Measurements from ENCODE around the gene ZNF506.
"Not testable (repeated sequence)": the region's sequence is repeated elsewhere in the genome, so short reads cannot be mapped to it uniquely, and the experiment has no call there.

Gene ZNF506

GRCh38 chr19:19835560-19836038 lies 14.0 kb upstream of the ZNF506 start:
- Histone ChIP-seq H3K4me3 (ENCODE audit: low read depth in 1 of 5, low read length in 5 of 5) (peak overlapping the region in 3 of 5 donors; percentile 3 to 22 (median 16)), H3K9me3 (ENCODE audit: control insufficient read depth in 5 of 5, low read length in 5 of 5) (peaks cover 10 to 66% (median 56%) of the 10 kb centered on the region in 5 donors), H3K9ac (ENCODE audit: low read length in 5 of 5) (no peak overlapping the region), H3K27ac (ENCODE audit: low read depth, low read length) (no peak overlapping the region), H3K36me3 (ENCODE audit: control insufficient read depth in 5 of 5, insufficient read depth in 5 of 5, low read length in 5 of 5) (no peaks in the 10 kb centered on the region), H3K27me3 (ENCODE audit: control insufficient read depth in 5 of 5, insufficient read depth in 4 of 5, low read length in 5 of 5) (no peaks in the 10 kb centered on the region), H3K4me1 (ENCODE audit: control insufficient read depth in 5 of 5, insufficient read depth in 5 of 5, low read length in 5 of 5) (no peaks in the 10 kb centered on the region)

- Histone ChIP-seq H3K4me1 (ENCODE audit: control insufficient read depth in 5 of 5, insufficient read depth in 5 of 5, low read length in 5 of 5) (peaks cover 0 to 4% (median 4%) of the 10 kb centered on the region in 5 donors), H3K9me3 (ENCODE audit: control insufficient read depth in 5 of 5, low read length in 5 of 5) (peaks cover 13 to 42% (median 40%) of the 10 kb centered on the region in 5 donors), H3K9ac (ENCODE audit: low read length in 5 of 5) (no peak overlapping the region), H3K4me3 (ENCODE audit: low read depth in 1 of 5, low read length in 5 of 5) (no peak overlapping the region), H3K36me3 (ENCODE audit: control insufficient read depth in 5 of 5, insufficient read depth in 5 of 5, low read length in 5 of 5) (no peaks in the 10 kb centered on the region), H3K27ac (ENCODE audit: low read depth, low read length) (no peak overlapping the region), H3K27me3 (ENCODE audit: control insufficient read depth in 5 of 5, insufficient read depth in 4 of 5, low read length in 5 of 5) (no peaks in the 10 kb centered on the region)
Measured at GRCh38 chr19:19826875-19827274, 5.3 kb upstream of the ZNF506 start.

GRCh38 chr19:19823916-19824315 lies 2.4 kb upstream of the ZNF506 start:
- no peaks in the 10 kb centered on the region for H3K27me3 ChIP-seq (ENCODE audit: control insufficient read depth in 5 of 5, insufficient read depth in 4 of 5, low read length in 5 of 5)
- no peaks in the 10 kb centered on the region for H3K36me3 ChIP-seq (ENCODE audit: control insufficient read depth in 5 of 5, insufficient read depth in 5 of 5, low read length in 5 of 5)
- no peak overlapping the region for H3K4me3 ChIP-seq (ENCODE audit: low read depth in 1 of 5, low read length in 5 of 5)
- H3K9ac ChIP-seq (ENCODE audit: low read length in 5 of 5) = no peak overlapping the region
- H3K9me3 ChIP-seq (ENCODE audit: control insufficient read depth in 5 of 5, low read length in 5 of 5) = peaks cover 0 to 21% (median 13%) of the 10 kb centered on the region in 5 donors
- peaks cover 0 to 20% (median 8%) of the 10 kb centered on the region in 5 donors for H3K4me1 ChIP-seq (ENCODE audit: control insufficient read depth in 5 of 5, insufficient read depth in 5 of 5, low read length in 5 of 5)
- no peak overlapping the region for H3K27ac ChIP-seq (ENCODE audit: low read depth, low read length)

DNA sequence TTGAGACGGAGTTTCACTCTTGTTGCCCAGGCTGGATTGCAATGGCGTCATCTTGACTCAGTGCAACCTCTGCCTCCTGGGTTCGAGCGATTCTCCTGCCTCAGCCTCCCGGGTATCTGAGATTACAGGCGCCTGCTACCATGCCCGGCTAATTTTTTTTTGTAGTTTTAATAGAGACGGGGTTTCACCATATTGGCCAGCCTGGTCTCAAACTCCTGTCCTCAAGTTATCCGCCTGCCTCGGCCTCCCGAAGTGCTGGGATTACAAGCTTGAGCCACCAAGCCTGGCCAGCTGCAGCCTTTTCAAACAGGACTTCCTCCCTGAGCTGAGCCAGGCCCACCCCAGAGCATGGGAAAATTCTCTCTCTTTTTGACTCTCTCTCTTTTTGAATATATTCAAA lies 426 bp upstream of the ZNF506 start:
- H3K9ac ChIP-seq (ENCODE audit: low read length in 5 of 5) = peak overlapping the region in 3 of 5 donors; percentile 96 to 98 (median 97)
- peaks cover 0 to 17% (median 6%) of the 10 kb centered on the region in 5 donors for H3K9me3 ChIP-seq (ENCODE audit: control insufficient read depth in 5 of 5, low read length in 5 of 5)
- H3K27ac ChIP-seq (ENCODE audit: low read depth, low read length) = peak overlapping the region; percentile 98

GRCh38 chr19:19820774-19821320 lies 703 bp downstream of the ZNF506 start:
- peak overlapping the region; percentile 90 to 98 (median 96) for H3K9ac ChIP-seq (ENCODE audit: low read length in 5 of 5)
- peak overlapping the region; percentile 96 to 99 (median 98) for H3K4me3 ChIP-seq (ENCODE audit: low read depth in 1 of 5, low read length in 5 of 5)
- H3K27me3 ChIP-seq (ENCODE audit: control insufficient read depth in 5 of 5, insufficient read depth in 4 of 5, low read length in 5 of 5) = no peaks in the 10 kb centered on the region
- peak overlapping the region; percentile 98 for H3K27ac ChIP-seq (ENCODE audit: low read depth, low read length)
- H3K9me3 ChIP-seq (ENCODE audit: control insufficient read depth in 5 of 5, low read length in 5 of 5) = peaks cover 0 to 12% (median 6%) of the 10 kb centered on the region in 5 donors
- peaks cover 0 to 31% (median 23%) of the 10 kb centered on the region in 5 donors for H3K4me1 ChIP-seq (ENCODE audit: control insufficient read depth in 5 of 5, insufficient read depth in 5 of 5, low read length in 5 of 5)
- no peaks in the 10 kb centered on the region for H3K36me3 ChIP-seq (ENCODE audit: control insufficient read depth in 5 of 5, insufficient read depth in 5 of 5, low read length in 5 of 5)

More for the DNA sequence above, 426 bp upstream of the ZNF506 start:
- H3K4me1 ChIP-seq (ENCODE audit: control insufficient read depth in 5 of 5, insufficient read depth in 5 of 5, low read length in 5 of 5) = peaks cover 0 to 29% (median 20%) of the 10 kb centered on the region in 5 donors
- H3K27me3 ChIP-seq (ENCODE audit: control insufficient read depth in 5 of 5, insufficient read depth in 4 of 5, low read length in 5 of 5); H3K36me3 ChIP-seq (ENCODE audit: control insufficient read depth in 5 of 5, insufficient read depth in 5 of 5, low read length in 5 of 5): not testable (repeated sequence)
- peak overlapping the region; percentile 96 to 99 (median 98) for H3K4me3 ChIP-seq (ENCODE audit: low read depth in 1 of 5, low read length in 5 of 5)

DNA sequence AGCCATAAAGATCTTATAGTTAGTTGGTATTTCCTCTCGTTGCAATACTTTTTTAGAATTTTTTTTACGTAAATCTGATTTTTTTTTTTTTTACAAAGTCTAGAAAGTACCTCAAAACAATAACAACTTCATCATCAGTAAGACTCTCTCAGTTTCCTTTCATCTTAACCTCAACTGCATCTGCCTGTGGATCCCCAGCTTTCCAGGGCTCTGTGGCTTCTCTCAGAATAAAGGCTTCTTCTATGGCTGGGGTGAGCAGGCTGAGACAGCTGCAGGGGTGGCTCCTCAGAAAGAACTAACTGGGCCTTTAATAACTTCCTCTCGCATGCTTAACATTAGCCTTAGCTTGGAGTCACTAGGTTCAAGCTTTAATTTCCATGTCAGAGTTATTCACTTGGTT lies 4.2 kb downstream of the ZNF506 start:
- no peaks in the 10 kb centered on the region for H3K27me3 ChIP-seq (ENCODE audit: control insufficient read depth in 5 of 5, insufficient read depth in 4 of 5, low read length in 5 of 5)
- peaks cover 0 to 31% (median 23%) of the 10 kb centered on the region in 5 donors for H3K4me1 ChIP-seq (ENCODE audit: control insufficient read depth in 5 of 5, insufficient read depth in 5 of 5, low read length in 5 of 5)
- H3K36me3 ChIP-seq (ENCODE audit: control insufficient read depth in 5 of 5, insufficient read depth in 5 of 5, low read length in 5 of 5) = peaks cover 0 to 7% (median 0%) of the 10 kb centered on the region in 5 donors
- H3K27ac ChIP-seq (ENCODE audit: low read depth, low read length) = peak overlapping the region; percentile 80
- H3K9me3 ChIP-seq (ENCODE audit: control insufficient read depth in 5 of 5, low read length in 5 of 5) = no peaks in the 10 kb centered on the region
- no peak overlapping the region for H3K9ac ChIP-seq (ENCODE audit: low read length in 5 of 5)
- H3K4me3 ChIP-seq (ENCODE audit: low read depth in 1 of 5, low read length in 5 of 5) = no peak overlapping the region

GRCh38 chr19:19816679-19817078 lies 4.9 kb downstream of the ZNF506 start:
- Histone ChIP-seq H3K27ac (ENCODE audit: low read depth, low read length) (peak overlapping the region; percentile 80), H3K4me1 (ENCODE audit: control insufficient read depth in 5 of 5, insufficient read depth in 5 of 5, low read length in 5 of 5) (peaks cover 0 to 27% (median 18%) of the 10 kb centered on the region in 5 donors), H3K9me3 (ENCODE audit: control insufficient read depth in 5 of 5, low read length in 5 of 5) (no peaks in the 10 kb centered on the region), H3K4me3 (ENCODE audit: low read depth in 1 of 5, low read length in 5 of 5) (no peak overlapping the region), H3K27me3 (ENCODE audit: control insufficient read depth in 5 of 5, insufficient read depth in 4 of 5, low read length in 5 of 5) (no peaks in the 10 kb centered on the region), H3K36me3 (ENCODE audit: control insufficient read depth in 5 of 5, insufficient read depth in 5 of 5, low read length in 5 of 5) (peaks cover 0 to 7% (median 0%) of the 10 kb centered on the region in 5 donors), H3K9ac (ENCODE audit: low read length in 5 of 5) (no peak overlapping the region)

DNA sequence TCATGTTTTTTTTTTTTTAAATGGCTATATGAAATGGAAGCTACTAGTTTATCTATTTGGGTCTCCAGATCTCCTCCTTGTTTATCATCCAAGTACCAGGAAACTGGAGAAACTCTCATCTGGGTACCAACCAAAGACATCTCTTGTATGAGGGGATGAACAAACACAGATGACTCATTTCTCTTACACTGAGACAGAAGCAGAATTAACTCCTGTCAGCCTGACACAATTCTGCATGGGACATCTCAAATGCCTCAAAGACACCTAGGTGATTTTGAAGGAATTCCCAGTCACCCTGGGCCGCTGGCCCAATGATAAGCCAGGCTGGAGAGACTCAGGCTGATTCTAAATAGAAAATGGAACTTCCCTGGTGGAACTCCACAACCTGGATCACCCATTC lies 9.6 kb downstream of the ZNF506 start:
- H3K9ac ChIP-seq (ENCODE audit: low read length in 5 of 5); H3K36me3 ChIP-seq (ENCODE audit: control insufficient read depth in 5 of 5, insufficient read depth in 5 of 5, low read length in 5 of 5); H3K4me3 ChIP-seq (ENCODE audit: low read depth in 1 of 5, low read length in 5 of 5); H3K27me3 ChIP-seq (ENCODE audit: control insufficient read depth in 5 of 5, insufficient read depth in 4 of 5, low read length in 5 of 5); H3K27ac ChIP-seq (ENCODE audit: low read depth, low read length); H3K9me3 ChIP-seq (ENCODE audit: control insufficient read depth in 5 of 5, low read length in 5 of 5); H3K4me1 ChIP-seq (ENCODE audit: control insufficient read depth in 5 of 5, insufficient read depth in 5 of 5, low read length in 5 of 5): not testable (repeated sequence)

DNA sequence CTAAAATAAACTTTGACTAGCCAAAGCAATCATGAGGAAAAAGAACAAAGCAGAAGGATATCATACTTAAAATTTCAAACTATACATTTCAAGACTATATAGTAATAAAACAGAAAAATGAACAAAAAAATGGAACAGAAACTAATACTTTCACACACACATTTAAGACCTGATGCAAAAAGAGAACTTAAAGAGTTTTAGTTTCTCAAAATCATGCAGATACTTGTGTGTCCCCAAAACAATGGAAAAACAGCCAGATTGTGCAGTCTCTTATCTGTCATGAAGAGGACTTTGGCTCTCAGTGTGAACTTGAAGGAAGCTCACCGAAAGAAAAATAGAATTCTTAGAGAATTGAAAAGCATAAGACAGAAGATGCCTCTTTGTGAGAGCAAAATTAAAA lies 16.1 kb downstream of the ZNF506 start:
- H3K27ac ChIP-seq (ENCODE audit: low read depth, low read length) = no peak overlapping the region
- H3K4me3 ChIP-seq (ENCODE audit: low read depth in 1 of 5, low read length in 5 of 5) = no peak overlapping the region

GRCh38 chr19:19788015-19788414 lies 33.5 kb downstream of the ZNF506 start:
- H3K36me3 ChIP-seq (ENCODE audit: control insufficient read depth in 5 of 5, insufficient read depth in 5 of 5, low read length in 5 of 5) = peaks cover 16 to 45% (median 40%) of the 10 kb centered on the region in 5 donors
- no peaks in the 10 kb centered on the region for H3K4me1 ChIP-seq (ENCODE audit: control insufficient read depth in 5 of 5, insufficient read depth in 5 of 5, low read length in 5 of 5)
- no peaks in the 10 kb centered on the region for H3K27me3 ChIP-seq (ENCODE audit: control insufficient read depth in 5 of 5, insufficient read depth in 4 of 5, low read length in 5 of 5)
- no peaks in the 10 kb centered on the region for H3K9me3 ChIP-seq (ENCODE audit: control insufficient read depth in 5 of 5, low read length in 5 of 5)
- no peak overlapping the region for H3K27ac ChIP-seq (ENCODE audit: low read depth, low read length)
- no peak overlapping the region for H3K4me3 ChIP-seq (ENCODE audit: low read depth in 1 of 5, low read length in 5 of 5)
- H3K9ac ChIP-seq (ENCODE audit: low read length in 5 of 5) = no peak overlapping the region

More for the DNA sequence above, 16.1 kb downstream of the ZNF506 start:
- peaks cover 5 to 15% (median 10%) of the 10 kb centered on the region in 5 donors for H3K36me3 ChIP-seq (ENCODE audit: control insufficient read depth in 5 of 5, insufficient read depth in 5 of 5, low read length in 5 of 5)
- no peaks in the 10 kb centered on the region for H3K4me1 ChIP-seq (ENCODE audit: control insufficient read depth in 5 of 5, insufficient read depth in 5 of 5, low read length in 5 of 5)
- H3K27me3 ChIP-seq (ENCODE audit: control insufficient read depth in 5 of 5, insufficient read depth in 4 of 5, low read length in 5 of 5) = no peaks in the 10 kb centered on the region
- H3K9ac ChIP-seq (ENCODE audit: low read length in 5 of 5) = no peak overlapping the region
- peaks cover 0 to 3% (median 0%) of the 10 kb centered on the region in 5 donors for H3K9me3 ChIP-seq (ENCODE audit: control insufficient read depth in 5 of 5, low read length in 5 of 5)

Measured in subcutaneous abdominal adipose tissue (tissue), 5 donors.